C4-2B (cell line): ENCODE results near the gene BMPR1B.

ENCODE experiments used
- CTCF ChIP-seq: fragments of 450-650 bp; conservative IDR thresholded peaks from 2 replicates; pipeline ENCODE4 v1.5.1; 2017; ENCODE audit warnings: mild to moderate bottlenecking
- ZFX ChIP-seq: fragments of 450-650 bp; IDR thresholded peaks from 2 replicates; pipeline ENCODE4 v1.6.1; 2017

DNA sequence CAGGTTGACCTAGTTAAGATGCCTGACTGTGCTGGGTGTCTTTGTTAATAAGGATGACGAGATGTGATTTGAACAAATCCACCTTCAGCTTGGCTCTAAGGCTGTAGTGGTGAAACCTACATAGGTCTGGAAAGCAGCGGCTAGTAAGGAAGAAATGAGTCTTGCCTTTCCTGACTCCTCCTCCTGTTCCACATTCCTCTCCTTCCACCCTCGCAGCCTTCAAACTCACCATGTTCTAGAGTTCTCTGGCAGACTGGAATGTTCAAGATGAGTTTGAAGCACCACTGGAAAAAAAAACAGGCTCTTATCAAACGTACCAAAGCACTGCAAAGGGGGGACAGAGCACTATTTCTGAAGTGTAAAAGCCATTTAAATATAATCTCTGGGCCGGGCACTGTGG lies 395.4 kb downstream of the BMPR1B start:
- TF ChIP-seq CTCF (no peak), ZFX (no peak)
